GM12874 (cell line): ENCODE measurements around the gene MAIP1.

Experiments used
- TF ChIP-seq, protein P1 (sequence below): IDR thresholded peaks from 2 replicates; pipeline ENCODE4 v1.5.1; 2011; ENCODE audit warnings: low read depth, mild to moderate bottlenecking, control low read depth, low read length, moderate library complexity; ENCODE audit not compliant: insufficient read depth

The MAIP1 gene, protein sequence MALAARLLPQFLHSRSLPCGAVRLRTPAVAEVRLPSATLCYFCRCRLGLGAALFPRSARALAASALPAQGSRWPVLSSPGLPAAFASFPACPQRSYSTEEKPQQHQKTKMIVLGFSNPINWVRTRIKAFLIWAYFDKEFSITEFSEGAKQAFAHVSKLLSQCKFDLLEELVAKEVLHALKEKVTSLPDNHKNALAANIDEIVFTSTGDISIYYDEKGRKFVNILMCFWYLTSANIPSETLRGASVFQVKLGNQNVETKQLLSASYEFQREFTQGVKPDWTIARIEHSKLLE

DNA sequence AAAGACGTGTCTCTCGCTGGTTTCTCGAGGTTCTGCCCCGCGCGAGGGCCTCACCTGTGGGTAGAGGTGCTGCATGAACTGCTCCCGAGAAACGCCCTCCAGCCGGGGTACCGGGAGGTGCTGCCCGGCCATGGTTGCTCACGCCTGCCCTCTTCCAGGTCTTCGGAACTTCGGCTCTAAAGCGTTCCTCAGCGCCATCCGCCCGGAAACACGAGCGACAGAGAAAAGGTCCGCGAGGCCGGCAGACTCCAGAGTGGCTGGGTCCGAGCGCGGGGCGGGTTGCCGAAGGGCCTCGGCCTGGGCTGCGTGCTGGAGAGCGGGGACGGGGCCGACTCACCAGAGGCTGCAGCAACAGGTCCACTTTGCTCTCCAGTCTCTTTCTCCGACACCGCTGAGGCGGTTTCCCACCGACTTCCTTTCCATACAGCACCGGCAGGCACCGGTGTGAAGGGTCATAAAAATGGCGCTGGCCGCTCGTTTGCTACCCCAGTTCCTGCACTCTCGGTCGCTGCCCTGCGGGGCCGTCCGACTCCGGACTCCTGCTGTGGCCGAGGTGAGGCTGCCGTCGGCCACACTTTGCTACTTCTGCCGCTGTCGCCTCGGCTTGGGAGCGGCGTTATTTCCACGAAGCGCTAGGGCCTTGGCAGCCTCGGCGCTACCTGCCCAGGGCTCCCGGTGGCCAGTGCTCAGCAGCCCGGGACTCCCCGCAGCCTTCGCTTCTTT lies at the start of gene MAIP1, which contains the start of gene TYW5:
Gene MAIP1, plus strand, starts transcription at position 244 of the 723 bp plus-strand sequence. Its CDS starts 217 bp downstream, at position 461.
Gene TYW5, minus strand, starts transcription at position 153 of the 723 bp plus-strand sequence. Its CDS starts 21 bp downstream, at position 132.
- TF ChIP-seq, protein P1, sequence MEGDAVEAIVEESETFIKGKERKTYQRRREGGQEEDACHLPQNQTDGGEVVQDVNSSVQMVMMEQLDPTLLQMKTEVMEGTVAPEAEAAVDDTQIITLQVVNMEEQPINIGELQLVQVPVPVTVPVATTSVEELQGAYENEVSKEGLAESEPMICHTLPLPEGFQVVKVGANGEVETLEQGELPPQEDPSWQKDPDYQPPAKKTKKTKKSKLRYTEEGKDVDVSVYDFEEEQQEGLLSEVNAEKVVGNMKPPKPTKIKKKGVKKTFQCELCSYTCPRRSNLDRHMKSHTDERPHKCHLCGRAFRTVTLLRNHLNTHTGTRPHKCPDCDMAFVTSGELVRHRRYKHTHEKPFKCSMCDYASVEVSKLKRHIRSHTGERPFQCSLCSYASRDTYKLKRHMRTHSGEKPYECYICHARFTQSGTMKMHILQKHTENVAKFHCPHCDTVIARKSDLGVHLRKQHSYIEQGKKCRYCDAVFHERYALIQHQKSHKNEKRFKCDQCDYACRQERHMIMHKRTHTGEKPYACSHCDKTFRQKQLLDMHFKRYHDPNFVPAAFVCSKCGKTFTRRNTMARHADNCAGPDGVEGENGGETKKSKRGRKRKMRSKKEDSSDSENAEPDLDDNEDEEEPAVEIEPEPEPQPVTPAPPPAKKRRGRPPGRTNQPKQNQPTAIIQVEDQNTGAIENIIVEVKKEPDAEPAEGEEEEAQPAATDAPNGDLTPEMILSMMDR = no peak

DNA sequence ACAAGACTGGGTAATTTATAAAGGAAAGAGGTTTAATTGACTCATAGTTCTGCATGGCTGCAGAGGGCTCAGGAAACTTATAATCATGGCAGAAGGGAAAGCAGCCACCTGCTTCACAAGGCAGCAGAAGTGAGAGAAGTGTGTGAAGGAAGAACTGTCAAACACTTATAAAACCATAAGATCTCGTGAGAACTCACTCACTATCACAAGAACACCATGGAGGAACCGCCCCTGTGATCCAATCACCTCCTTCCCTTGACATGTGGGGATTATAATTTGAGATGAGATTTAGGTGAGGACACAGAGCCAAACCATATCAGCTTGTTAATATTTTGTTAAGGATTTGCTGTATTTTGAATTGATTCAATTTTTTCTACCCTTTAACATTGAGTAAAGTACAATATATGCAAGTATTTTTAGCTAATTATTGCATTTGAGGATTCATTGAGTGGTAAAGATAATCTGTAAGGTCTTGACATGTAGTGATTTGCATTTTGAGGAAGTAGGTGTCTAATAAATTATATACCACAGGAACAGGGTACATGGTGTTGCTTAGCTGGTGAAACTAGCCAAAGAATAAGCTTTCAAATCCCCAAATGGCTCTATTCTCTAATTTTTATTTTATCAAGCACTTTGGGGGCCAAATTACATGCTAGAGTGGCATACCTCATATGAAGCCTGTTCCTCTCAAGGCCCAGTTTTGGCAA lies 48.2 kb upstream of the MAIP1 start:
- TF ChIP-seq, protein P1 = no peak

DNA sequence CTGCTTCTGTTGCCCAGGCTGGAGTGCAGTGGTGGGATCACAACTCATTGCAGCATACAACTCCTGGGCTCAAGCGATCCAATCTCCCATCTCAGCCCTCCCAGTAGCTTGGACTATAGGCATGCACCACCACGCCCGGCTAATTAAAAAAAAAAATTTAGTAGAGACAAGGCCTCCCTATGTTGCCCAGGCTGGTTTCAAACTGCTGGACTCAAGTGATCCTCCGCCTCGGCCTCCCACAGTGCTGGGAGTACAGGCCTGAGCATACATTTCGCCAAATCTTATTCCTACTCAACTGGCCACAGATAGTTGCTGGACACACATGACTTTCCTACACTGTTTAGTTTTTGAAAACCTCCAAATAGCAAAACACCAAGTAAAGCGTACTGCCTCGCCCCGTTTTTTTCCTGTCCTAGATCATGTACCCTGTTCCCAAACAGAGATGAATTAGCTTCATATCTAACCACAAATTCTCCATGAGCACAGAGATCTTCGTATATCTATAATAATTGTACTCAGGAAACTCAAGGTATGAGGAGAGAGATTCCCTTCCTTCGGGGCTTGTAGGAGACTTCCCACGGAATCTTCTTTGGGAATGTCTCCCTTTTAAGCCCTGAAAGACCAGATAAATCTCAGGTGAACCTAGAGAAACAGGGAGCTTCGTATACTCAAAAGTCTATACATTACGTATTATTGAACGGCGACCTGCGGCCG lies 44.9 kb upstream of the MAIP1 start:
- TF ChIP-seq, protein P1 = no peak

DNA sequence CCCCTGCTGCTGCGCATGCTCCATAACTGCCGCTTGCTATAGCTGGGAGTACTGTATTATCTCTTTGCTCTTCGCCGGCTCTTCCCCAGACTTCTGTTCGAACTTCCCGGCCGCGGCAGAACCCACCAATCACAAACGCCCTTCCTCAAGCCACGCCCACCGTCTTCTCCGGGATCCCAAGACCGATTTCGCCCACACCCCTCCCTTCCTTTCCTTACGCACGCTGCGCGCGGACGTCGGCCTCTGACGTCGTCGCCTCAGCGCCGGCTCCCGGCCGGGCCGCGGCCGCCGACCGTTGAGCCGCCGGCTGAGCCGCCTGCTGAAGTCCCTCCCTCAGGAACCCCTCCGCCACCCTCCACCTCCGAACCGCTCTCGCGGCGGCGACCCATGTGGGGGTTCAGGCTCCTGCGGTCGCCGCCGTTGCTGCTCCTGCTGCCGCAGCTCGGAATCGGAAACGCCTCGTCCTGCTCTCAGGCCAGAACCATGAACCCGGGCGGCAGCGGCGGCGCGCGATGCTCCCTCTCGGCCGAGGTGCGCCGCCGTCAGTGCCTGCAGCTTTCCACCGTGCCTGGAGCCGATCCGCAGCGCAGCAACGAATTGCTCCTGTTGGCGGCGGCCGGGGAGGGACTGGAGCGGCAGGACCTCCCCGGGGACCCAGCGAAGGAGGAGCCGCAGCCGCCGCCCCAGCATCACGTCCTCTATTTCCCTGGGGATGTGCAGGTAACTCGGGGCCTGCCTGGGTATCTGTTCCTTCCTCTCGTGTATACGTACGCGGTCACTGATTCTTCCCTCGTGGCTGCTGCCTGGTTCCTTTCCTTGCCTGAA lies 44.1 kb upstream of the MAIP1 start, which contains the start of gene C2orf69:
Gene C2orf69, plus strand, starts transcription at position 242 of the 825 bp plus-strand sequence. Its CDS starts 146 bp downstream, at position 388.
- TF ChIP-seq, protein P1 = no peak

DNA sequence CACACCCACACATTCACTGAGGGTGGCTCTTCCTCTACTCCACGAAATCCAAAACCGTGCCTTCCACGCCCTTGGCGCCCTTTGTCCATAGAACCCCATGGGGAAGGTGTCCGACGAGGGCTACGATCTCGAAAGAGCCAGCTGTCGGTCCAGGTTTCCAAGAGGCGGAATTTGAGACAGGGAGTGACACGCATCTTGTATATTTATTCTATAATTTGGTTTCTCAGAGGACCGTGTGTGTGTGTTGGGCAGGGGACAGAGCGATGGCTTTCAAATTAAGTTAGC lies 43.6 kb upstream of the MAIP1 start:
- TF ChIP-seq, protein P1 = no peak

DNA sequence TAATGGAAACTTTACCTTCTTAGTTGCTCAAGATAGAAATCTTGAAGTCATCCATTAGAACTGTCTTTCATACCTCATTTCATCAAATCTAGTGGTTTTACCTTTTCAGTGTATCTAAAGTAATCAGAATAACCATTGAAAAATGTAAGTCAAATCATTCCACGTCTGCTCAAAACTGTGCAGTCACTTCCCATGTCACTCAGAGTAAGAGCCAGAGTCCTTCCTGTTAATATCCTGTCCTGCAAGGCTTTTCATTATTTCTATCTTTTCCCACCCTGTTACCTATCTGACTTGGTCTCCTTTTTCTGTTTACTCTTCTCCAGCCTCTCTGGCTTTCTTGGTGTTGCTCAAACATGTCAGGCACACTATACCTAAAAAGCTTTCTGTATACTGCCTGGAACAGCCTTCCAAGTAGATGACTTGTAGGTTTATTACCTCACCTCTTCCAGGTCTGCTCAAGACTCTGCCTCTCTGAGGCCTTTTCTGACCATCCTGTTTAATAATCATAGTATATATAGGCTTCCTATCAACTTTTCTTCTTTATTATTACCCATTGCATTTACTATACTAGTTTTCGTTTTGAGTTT lies 40.9 kb upstream of the MAIP1 start:
- TF ChIP-seq, protein P1 = no peak
